ENCODE results near the gene KIAA1549. TPM values are rescaled to one million over a fixed set of nuclear protein-coding genes. Genes with fewer than 3 reads are reported as not detected.

Gene KIAA1549
- total and polyA plus RNA-seq, 9 of the 15 experiments (the other 6 are each of a cell fraction or from before 2014, with no cell fraction given): 0.01 to 0.29 (median 0.07) TPM

DNA sequence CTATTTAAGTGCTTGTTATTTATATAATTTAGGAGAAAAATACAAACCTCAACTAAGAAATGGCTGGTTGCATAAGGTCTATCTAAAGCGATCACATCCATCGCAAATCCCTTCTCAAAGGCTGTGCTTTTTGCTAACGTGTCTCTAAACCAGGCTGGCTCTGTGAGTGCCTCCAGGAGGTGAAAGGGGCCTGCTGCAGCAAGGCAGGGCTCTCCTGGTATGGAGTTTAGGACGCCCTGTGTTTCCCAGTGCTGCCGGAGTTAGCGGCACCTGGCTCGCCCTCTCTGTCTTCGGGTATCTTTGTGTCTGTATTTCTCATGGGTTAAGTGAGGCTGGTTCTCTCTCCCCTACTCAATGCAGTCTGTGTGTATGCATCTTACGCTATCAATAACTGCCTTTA is 114.8 kb downstream of the KIAA1549 start (continued):
- TF ChIP-seq, protein P1, sequence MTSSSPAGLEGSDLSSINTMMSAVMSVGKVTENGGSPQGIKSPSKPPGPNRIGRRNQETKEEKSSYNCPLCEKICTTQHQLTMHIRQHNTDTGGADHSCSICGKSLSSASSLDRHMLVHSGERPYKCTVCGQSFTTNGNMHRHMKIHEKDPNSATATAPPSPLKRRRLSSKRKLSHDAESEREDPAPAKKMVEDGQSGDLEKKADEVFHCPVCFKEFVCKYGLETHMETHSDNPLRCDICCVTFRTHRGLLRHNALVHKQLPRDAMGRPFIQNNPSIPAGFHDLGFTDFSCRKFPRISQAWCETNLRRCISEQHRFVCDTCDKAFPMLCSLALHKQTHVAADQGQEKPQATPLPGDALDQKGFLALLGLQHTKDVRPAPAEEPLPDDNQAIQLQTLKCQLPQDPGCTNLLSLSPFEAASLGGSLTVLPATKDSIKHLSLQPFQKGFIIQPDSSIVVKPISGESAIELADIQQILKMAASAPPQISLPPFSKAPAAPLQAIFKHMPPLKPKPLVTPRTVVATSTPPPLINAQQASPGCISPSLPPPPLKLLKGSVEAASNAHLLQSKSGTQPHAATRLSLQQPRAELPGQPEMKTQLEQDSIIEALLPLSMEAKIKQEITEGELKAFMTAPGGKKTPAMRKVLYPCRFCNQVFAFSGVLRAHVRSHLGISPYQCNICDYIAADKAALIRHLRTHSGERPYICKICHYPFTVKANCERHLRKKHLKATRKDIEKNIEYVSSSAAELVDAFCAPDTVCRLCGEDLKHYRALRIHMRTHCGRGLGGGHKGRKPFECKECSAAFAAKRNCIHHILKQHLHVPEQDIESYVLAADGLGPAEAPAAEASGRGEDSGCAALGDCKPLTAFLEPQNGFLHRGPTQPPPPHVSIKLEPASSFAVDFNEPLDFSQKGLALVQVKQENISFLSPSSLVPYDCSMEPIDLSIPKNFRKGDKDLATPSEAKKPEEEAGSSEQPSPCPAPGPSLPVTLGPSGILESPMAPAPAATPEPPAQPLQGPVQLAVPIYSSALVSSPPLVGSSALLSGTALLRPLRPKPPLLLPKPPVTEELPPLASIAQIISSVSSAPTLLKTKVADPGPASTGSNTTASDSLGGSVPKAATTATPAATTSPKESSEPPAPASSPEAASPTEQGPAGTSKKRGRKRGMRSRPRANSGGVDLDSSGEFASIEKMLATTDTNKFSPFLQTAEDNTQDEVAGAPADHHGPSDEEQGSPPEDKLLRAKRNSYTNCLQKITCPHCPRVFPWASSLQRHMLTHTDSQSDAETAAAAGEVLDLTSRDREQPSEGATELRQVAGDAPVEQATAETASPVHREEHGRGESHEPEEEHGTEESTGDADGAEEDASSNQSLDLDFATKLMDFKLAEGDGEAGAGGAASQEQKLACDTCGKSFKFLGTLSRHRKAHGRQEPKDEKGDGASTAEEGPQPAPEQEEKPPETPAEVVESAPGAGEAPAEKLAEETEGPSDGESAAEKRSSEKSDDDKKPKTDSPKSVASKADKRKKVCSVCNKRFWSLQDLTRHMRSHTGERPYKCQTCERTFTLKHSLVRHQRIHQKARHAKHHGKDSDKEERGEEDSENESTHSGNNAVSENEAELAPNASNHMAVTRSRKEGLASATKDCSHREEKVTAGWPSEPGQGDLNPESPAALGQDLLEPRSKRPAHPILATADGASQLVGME (CRISPR knock-in tag; IDR thresholded peaks at IDR 0.05): no peak
- no peak for TF ChIP-seq NCOA4 (IDR thresholded peaks at IDR 0.05; ENCODE audit: partially characterized antibody)

DNA sequence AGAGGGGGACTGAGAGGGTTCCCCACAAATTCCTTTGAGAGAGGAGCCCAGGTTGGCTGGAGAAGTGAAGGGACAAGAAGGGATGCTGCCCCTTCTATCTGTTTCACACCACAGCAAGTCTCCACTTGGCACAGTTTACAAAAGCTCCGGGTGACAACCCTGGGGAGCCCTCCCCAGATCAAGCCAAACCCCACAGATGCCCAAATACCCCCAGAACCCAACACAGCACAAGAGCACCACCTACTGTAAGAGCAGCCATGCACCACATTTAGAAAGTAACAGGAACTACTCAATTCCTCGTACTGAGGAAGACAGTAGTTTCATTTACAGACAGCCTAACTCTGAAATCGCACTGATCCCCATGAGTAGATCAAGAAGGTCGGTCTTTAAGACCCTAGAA is 115.3 kb downstream of the KIAA1549 start:
- H3K9me1 ChIP-seq (ENCODE audit: control insufficient read depth, insufficient read depth, low read length): no peaks in the 10 kb centered on the region
- ATAC-seq (peak; percentile 77), DNase-seq (ENCODE audit: extremely low read depth in 1 of 4, low spot score in 3 of 4) (peak; percentile 40 to 59 (median 43)), FAIRE-seq (peak; percentile 71)
- H3K4me3 ChIP-seq: no peak overlapping the region
- BruUV-seq (replicated peaks): no TSS peak
- ChIA-PET CTCF (ENCODE audit: low intra/inter-chr PET ratio) (interaction anchor here (1.1 kb wide), 2 partner anchors 1211 to 1239 kb away, joined by 3 read pairs; no protein-coding TSS in a partner anchor), POLR2A (no interaction called here)
- no peaks in the 10 kb centered on the region for H3K36me3 ChIP-seq (ENCODE audit: control insufficient read depth, insufficient read depth, low read length)
- in situ Hi-C loops (cut with MboI): no loop called here
- 0% methylated on average over 4 of the region's 4 CpGs for WGBS (ENCODE audit: insufficient coverage, low coverage, missing lambda C conversion rate)
- H4K20me1 ChIP-seq (replicated peaks; ENCODE audit: control insufficient read depth, insufficient read depth, low read length): no peaks in the 10 kb centered on the region
- no peak overlapping the region for H3K9ac ChIP-seq (ENCODE audit: insufficient read depth in 1 of 2, low read depth in 2 of 2, low read length in 2 of 2)
- H3K9me3 ChIP-seq (replicated peaks; ENCODE audit: control insufficient read depth, insufficient read depth, low read depth, low read length): no peaks in the 10 kb centered on the region
- H3K4me2 ChIP-seq (ENCODE audit: insufficient read depth, low read length): no peak overlapping the region; the same call in 1 of the 2 replicates
- H2AFZ ChIP-seq (ENCODE audit: low read depth, low read length): peak overlapping the region; percentile 30; the same call in 1 of the 2 replicates
- peaks cover 42 to 70% of the 10 kb centered on the region in 2 experiments for H3K27me3 ChIP-seq (ENCODE audit: control insufficient read depth in 2 of 2, insufficient read depth in 2 of 2, low read length in 2 of 2)
- no peak overlapping the region for H3K27ac ChIP-seq (ENCODE audit: extremely low read depth, low read depth, low read length)
- H3K4me1 ChIP-seq (replicated peaks in 1 of 2; ENCODE audit: control insufficient read depth in 2 of 2, insufficient read depth in 2 of 2, low read length in 2 of 2): peaks cover 3 to 14% of the 10 kb centered on the region in 2 experiments; a peak in 4 of 5 replicates
- H3K79me2 ChIP-seq (ENCODE audit: control insufficient read depth, insufficient read depth, low read length): no peaks in the 10 kb centered on the region
- intact Hi-C loops (cut with micrococcal nuclease): loop anchor here (1.0 to 10.0 kb wide), 3 partner anchors 181 to 705 kb away; no protein-coding TSS in a partner anchor
- TF ChIP-seq, protein P2, sequence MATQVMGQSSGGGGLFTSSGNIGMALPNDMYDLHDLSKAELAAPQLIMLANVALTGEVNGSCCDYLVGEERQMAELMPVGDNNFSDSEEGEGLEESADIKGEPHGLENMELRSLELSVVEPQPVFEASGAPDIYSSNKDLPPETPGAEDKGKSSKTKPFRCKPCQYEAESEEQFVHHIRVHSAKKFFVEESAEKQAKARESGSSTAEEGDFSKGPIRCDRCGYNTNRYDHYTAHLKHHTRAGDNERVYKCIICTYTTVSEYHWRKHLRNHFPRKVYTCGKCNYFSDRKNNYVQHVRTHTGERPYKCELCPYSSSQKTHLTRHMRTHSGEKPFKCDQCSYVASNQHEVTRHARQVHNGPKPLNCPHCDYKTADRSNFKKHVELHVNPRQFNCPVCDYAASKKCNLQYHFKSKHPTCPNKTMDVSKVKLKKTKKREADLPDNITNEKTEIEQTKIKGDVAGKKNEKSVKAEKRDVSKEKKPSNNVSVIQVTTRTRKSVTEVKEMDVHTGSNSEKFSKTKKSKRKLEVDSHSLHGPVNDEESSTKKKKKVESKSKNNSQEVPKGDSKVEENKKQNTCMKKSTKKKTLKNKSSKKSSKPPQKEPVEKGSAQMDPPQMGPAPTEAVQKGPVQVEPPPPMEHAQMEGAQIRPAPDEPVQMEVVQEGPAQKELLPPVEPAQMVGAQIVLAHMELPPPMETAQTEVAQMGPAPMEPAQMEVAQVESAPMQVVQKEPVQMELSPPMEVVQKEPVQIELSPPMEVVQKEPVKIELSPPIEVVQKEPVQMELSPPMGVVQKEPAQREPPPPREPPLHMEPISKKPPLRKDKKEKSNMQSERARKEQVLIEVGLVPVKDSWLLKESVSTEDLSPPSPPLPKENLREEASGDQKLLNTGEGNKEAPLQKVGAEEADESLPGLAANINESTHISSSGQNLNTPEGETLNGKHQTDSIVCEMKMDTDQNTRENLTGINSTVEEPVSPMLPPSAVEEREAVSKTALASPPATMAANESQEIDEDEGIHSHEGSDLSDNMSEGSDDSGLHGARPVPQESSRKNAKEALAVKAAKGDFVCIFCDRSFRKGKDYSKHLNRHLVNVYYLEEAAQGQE (IDR thresholded peaks at IDR 0.05; ENCODE audit: borderline replicate concordance): peak; percentile 44; the same call in 1 of the 2 replicates
- TF ChIP-seq, protein P2 (CRISPR knock-in tag; IDR thresholded peaks at IDR 0.05; ENCODE audit: low read depth): no peak
- TF ChIP-seq STAG1 (CRISPR knock-in tag; IDR thresholded peaks at IDR 0.05; ENCODE audit: borderline replicate concordance): peak; percentile 62; the same call in 1 of the 2 replicates
- no peak for TF ChIP-seq NBN (IDR thresholded peaks at IDR 0.05; ENCODE audit: low read depth)
- no peak for TF ChIP-seq SMARCB1 (IDR thresholded peaks at IDR 0.05; ENCODE audit: insufficient read length, low read depth)
